HEK293 (cell line): ENCODE results near the gene IQGAP3.

Source experiments
- ZNF132 ChIP-seq: fragments of 450-650 bp; formaldehyde crosslinking; IDR thresholded peaks from 2 replicates; pipeline ENCODE4 v1.5.1; 2017; ENCODE audit warnings: missing biosample characterization, missing genetic modification characterization, borderline replicate concordance
- ZNF23 ChIP-seq: fragments of 450-650 bp; formaldehyde crosslinking; IDR thresholded peaks from 2 replicates; pipeline ENCODE4 v1.5.1; 2016; ENCODE audit warnings: missing biosample characterization, missing genetic modification characterization, borderline replicate concordance
- ZNF629 ChIP-seq: fragments of 450-650 bp; formaldehyde crosslinking; IDR thresholded peaks from 2 replicates; pipeline ENCODE4 v1.5.1; 2017; ENCODE audit warnings: missing biosample characterization, missing genetic modification characterization
- TF ChIP-seq, protein P1 (sequence below): fragments of 450-650 bp; formaldehyde crosslinking; IDR thresholded peaks from 2 replicates; pipeline ENCODE4 v1.5.1; 2016; ENCODE audit warnings: missing biosample characterization, missing genetic modification characterization
- TF ChIP-seq, protein P2 (sequence below): fragments of 450-650 bp; formaldehyde crosslinking; IDR thresholded peaks from 2 replicates; pipeline ENCODE4 v1.5.1; 2016; ENCODE audit warnings: missing biosample characterization, missing genetic modification characterization

GRCh38 chr1:156602557-156602993, 30.2 kb upstream of the IQGAP3 start:
- TF ChIP-seq, protein P1, sequence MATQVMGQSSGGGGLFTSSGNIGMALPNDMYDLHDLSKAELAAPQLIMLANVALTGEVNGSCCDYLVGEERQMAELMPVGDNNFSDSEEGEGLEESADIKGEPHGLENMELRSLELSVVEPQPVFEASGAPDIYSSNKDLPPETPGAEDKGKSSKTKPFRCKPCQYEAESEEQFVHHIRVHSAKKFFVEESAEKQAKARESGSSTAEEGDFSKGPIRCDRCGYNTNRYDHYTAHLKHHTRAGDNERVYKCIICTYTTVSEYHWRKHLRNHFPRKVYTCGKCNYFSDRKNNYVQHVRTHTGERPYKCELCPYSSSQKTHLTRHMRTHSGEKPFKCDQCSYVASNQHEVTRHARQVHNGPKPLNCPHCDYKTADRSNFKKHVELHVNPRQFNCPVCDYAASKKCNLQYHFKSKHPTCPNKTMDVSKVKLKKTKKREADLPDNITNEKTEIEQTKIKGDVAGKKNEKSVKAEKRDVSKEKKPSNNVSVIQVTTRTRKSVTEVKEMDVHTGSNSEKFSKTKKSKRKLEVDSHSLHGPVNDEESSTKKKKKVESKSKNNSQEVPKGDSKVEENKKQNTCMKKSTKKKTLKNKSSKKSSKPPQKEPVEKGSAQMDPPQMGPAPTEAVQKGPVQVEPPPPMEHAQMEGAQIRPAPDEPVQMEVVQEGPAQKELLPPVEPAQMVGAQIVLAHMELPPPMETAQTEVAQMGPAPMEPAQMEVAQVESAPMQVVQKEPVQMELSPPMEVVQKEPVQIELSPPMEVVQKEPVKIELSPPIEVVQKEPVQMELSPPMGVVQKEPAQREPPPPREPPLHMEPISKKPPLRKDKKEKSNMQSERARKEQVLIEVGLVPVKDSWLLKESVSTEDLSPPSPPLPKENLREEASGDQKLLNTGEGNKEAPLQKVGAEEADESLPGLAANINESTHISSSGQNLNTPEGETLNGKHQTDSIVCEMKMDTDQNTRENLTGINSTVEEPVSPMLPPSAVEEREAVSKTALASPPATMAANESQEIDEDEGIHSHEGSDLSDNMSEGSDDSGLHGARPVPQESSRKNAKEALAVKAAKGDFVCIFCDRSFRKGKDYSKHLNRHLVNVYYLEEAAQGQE (tag by site-specific recombination), result no peak
- TF ChIP-seq ZNF629, result no peak; the same call in 1 of the 2 replicates
- TF ChIP-seq, protein P2, sequence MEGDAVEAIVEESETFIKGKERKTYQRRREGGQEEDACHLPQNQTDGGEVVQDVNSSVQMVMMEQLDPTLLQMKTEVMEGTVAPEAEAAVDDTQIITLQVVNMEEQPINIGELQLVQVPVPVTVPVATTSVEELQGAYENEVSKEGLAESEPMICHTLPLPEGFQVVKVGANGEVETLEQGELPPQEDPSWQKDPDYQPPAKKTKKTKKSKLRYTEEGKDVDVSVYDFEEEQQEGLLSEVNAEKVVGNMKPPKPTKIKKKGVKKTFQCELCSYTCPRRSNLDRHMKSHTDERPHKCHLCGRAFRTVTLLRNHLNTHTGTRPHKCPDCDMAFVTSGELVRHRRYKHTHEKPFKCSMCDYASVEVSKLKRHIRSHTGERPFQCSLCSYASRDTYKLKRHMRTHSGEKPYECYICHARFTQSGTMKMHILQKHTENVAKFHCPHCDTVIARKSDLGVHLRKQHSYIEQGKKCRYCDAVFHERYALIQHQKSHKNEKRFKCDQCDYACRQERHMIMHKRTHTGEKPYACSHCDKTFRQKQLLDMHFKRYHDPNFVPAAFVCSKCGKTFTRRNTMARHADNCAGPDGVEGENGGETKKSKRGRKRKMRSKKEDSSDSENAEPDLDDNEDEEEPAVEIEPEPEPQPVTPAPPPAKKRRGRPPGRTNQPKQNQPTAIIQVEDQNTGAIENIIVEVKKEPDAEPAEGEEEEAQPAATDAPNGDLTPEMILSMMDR (tag by site-specific recombination), result no peak
- TF ChIP-seq ZNF132 (tag by site-specific recombination), result no peak
- TF ChIP-seq ZNF23, result no peak
